Measurements from ENCODE around the gene RBM20. TPM values are rescaled to one million over a fixed set of nuclear protein-coding genes. Genes with fewer than 3 reads are reported as not detected.
"Not testable (repeated sequence)": the region's sequence is repeated elsewhere in the genome, so short reads cannot be mapped to it uniquely, and the experiment has no call there.

Gene RBM20
- total RNA-seq, 1 experiment from 2014 or later = 0.11 TPM

DNA sequence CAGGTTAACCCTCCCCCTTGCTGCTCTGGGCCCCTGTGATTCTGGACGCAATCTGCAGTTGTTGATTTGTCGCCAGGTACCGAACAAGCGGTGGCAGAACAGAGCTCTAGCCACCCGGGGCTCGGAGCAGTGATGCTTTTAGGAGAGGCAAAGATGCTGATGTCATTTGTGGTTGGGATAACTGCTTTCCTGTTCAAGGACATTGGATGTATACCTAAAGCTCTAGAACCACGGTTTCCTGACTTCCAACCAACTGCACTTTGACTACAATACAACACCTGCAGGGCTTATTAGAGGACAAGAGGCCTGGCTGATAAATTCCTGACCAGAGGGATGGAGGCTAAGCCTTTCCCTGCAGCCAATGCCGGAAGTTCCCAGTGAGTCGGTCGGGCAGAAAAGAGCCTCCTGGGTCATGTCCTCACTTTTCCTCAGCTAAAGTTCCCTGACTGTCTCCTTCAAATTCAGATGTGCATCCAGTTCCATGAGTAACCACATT is 6.5 kb upstream of the RBM20 start:
- Histone ChIP-seq H3K79me2 (ENCODE audit: low read depth) (no peaks in the 10 kb centered on the region), H3K4me3 (no peak overlapping the region), H2AFZ (no peak overlapping the region), H3K4me2 (no peak overlapping the region), H3K9me3 (ENCODE audit: insufficient read depth, low read depth) (no peaks in the 10 kb centered on the region), H3K9me2 (ENCODE audit: insufficient read depth) (no peaks in the 10 kb centered on the region), H3K4me1 (replicated peaks; ENCODE audit: insufficient read depth) (peaks cover 13% of the 10 kb centered on the region), H3K27me3 (ENCODE audit: insufficient read depth, low read depth) (no peaks in the 10 kb centered on the region; the same call in 1 of the 2 replicates), H4K20me1 (ENCODE audit: insufficient read depth) (no peaks in the 10 kb centered on the region), H3K36me3 (ENCODE audit: low read depth) (no peaks in the 10 kb centered on the region), H3F3A (ENCODE audit: insufficient read depth, low read depth) (0 out of 2 replicates have a peak, but pooled peaks cover 3% of the 10 kb centered on the region), H3K27ac (no peak overlapping the region)
- TF ChIP-seq EZH2 (IDR thresholded peaks at IDR 0.05; ENCODE audit: low read depth) = no peak
- TF ChIP-seq, protein P1, sequence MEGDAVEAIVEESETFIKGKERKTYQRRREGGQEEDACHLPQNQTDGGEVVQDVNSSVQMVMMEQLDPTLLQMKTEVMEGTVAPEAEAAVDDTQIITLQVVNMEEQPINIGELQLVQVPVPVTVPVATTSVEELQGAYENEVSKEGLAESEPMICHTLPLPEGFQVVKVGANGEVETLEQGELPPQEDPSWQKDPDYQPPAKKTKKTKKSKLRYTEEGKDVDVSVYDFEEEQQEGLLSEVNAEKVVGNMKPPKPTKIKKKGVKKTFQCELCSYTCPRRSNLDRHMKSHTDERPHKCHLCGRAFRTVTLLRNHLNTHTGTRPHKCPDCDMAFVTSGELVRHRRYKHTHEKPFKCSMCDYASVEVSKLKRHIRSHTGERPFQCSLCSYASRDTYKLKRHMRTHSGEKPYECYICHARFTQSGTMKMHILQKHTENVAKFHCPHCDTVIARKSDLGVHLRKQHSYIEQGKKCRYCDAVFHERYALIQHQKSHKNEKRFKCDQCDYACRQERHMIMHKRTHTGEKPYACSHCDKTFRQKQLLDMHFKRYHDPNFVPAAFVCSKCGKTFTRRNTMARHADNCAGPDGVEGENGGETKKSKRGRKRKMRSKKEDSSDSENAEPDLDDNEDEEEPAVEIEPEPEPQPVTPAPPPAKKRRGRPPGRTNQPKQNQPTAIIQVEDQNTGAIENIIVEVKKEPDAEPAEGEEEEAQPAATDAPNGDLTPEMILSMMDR (conservative IDR thresholded peaks at IDR 0.05) = no peak
- intact Hi-C loops (cut with micrococcal nuclease; ENCODE audit: unreplicated experiment) = no loop called here
- ChIA-PET CTCF (no interaction called here), POLR2A (ENCODE audit: unreplicated experiment) (no interaction called here)
- DNase-seq = no peak
- no TSS peak for BruUV-seq (replicated peaks)

DNA sequence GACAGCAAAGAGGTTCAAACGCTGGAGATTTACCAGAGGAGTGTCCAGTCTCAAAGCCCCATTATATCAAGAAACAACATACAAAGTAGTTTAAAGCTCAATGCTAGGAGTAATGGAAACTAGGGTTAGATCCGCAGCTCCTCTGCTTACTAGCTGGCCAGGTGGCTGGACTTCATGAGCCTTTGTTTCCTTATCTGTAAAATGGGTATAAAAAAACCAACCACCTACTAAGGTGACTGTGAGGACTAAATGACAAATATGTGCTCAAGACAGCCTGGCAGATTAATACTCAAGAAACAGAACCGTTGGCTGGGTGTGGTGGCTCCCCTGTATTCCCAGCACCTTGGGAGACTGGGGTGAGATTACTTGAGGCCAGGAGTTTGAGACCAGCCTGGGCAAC is 5.8 kb upstream of the RBM20 start:
- no peaks in the 10 kb centered on the region; the same call in 1 of the 2 replicates for H3K27me3 ChIP-seq (ENCODE audit: insufficient read depth, low read depth)
- no peaks in the 10 kb centered on the region for H3K9me3 ChIP-seq (ENCODE audit: insufficient read depth, low read depth)
- peaks cover 13% of the 10 kb centered on the region for H3K4me1 ChIP-seq (replicated peaks; ENCODE audit: insufficient read depth)
- no peak overlapping the region for H3K4me2 ChIP-seq
- H3K79me2 ChIP-seq (ENCODE audit: low read depth) = no peaks in the 10 kb centered on the region
- H3F3A ChIP-seq (ENCODE audit: insufficient read depth, low read depth) = 0 out of 2 replicates have a peak, but pooled peaks cover 3% of the 10 kb centered on the region
- no peak for DNase-seq
- H3K4me3 ChIP-seq = no peak overlapping the region
- H2AFZ ChIP-seq = no peak overlapping the region
- H3K9me2 ChIP-seq (ENCODE audit: insufficient read depth) = no peaks in the 10 kb centered on the region
- no peaks in the 10 kb centered on the region for H3K36me3 ChIP-seq (ENCODE audit: low read depth)
- intact Hi-C loops (cut with micrococcal nuclease; ENCODE audit: unreplicated experiment) = no loop called here
- no peaks in the 10 kb centered on the region for H4K20me1 ChIP-seq (ENCODE audit: insufficient read depth)
- BruUV-seq (replicated peaks) = no TSS peak
- ChIA-PET CTCF (no interaction called here), POLR2A (ENCODE audit: unreplicated experiment) (no interaction called here)
- TF ChIP-seq EZH2 (IDR thresholded peaks at IDR 0.05; ENCODE audit: low read depth) = no peak
- TF ChIP-seq, protein P1 (conservative IDR thresholded peaks at IDR 0.05) = no peak
- H3K27ac ChIP-seq = no peak overlapping the region

DNA sequence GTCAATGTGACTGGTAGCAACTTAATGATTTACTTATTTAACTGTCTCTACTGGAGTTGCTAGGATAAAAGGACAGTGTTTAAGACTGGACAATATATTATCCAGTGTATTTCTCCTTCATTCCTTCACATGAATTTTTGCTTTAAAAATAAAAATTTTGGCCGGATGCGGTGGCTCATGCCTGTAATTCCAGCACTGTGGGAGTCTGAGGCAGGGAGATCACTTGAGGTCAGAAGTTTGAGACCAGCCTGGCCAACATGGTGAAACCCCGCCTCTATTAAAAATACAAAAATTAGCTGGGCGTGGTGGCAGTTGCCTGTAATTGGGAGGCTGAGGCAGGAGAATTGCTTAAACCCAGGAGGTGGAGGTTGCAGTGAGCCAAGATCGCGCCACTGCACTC is 5.1 kb upstream of the RBM20 start:
- BruUV-seq (replicated peaks); CTCF ChIA-PET: not testable (repeated sequence)

DNA sequence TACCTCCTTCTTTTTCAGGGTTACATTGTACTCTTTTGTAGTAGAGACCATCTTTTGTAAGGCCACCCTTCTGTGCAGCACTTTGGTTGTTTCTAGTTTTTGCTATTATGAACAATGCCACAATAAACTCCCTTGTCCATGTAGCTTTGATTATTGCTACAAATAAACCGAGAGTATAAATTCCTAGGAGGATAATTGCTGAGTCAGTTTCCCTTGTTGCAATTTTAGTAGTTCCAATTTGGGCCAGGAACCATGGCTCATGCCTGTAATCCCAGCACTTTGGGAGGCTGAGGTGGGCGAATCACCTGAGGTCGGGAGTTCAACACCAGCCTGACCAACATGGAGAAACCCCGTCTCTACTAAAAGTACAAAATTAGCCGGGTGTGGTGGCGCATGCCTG is 4.3 kb upstream of the RBM20 start:
- H3K27me3 ChIP-seq (ENCODE audit: insufficient read depth, low read depth); H3K79me2 ChIP-seq (ENCODE audit: low read depth); H3K36me3 ChIP-seq (ENCODE audit: low read depth); H4K20me1 ChIP-seq (ENCODE audit: insufficient read depth); H3K9me3 ChIP-seq (ENCODE audit: insufficient read depth, low read depth); BruUV-seq (replicated peaks); H3K4me2 ChIP-seq; H3F3A ChIP-seq (ENCODE audit: insufficient read depth, low read depth); H3K27ac ChIP-seq; H3K9me2 ChIP-seq (ENCODE audit: insufficient read depth); intact Hi-C loops (cut with micrococcal nuclease; ENCODE audit: unreplicated experiment); H2AFZ ChIP-seq; DNase-seq; POLR2A ChIA-PET (ENCODE audit: unreplicated experiment); CTCF ChIA-PET; H3K4me3 ChIP-seq: not testable (repeated sequence)
- H3K4me1 ChIP-seq (replicated peaks; ENCODE audit: insufficient read depth) = peaks cover 13% of the 10 kb centered on the region

More for the DNA sequence above, 5.1 kb upstream of the RBM20 start:
- H3F3A ChIP-seq (ENCODE audit: insufficient read depth, low read depth); H3K4me3 ChIP-seq; H3K27me3 ChIP-seq (ENCODE audit: insufficient read depth, low read depth); H3K36me3 ChIP-seq (ENCODE audit: low read depth); H3K9me3 ChIP-seq (ENCODE audit: insufficient read depth, low read depth); H3K4me2 ChIP-seq; H2AFZ ChIP-seq; DNase-seq; H3K79me2 ChIP-seq (ENCODE audit: low read depth); intact Hi-C loops (cut with micrococcal nuclease; ENCODE audit: unreplicated experiment); H3K9me2 ChIP-seq (ENCODE audit: insufficient read depth); POLR2A ChIA-PET (ENCODE audit: unreplicated experiment); H3K27ac ChIP-seq; H4K20me1 ChIP-seq (ENCODE audit: insufficient read depth): not testable (repeated sequence)
- H3K4me1 ChIP-seq (replicated peaks; ENCODE audit: insufficient read depth) = peaks cover 13% of the 10 kb centered on the region

Measured in PC-9 (cell line).